Forelimb muscle (tissue), 1 donor: ENCODE results near the gene ETV1. TPM values are rescaled to one million over a fixed set of nuclear protein-coding genes. Genes with fewer than 3 reads are reported as not detected.

Experiments
- DNase-seq: peaks from one replicate; pipeline ENCODE4 v3.0.0-alpha.2; 2013; ENCODE audit warnings: low read depth
- polyA plus RNA-seq: library from polyadenylated mRNA; unstranded; fragments of 120-200 nt; gene quantifications from one replicate; pipeline ENCODE4 v1.2.1, GENCODE V29; 2013; ENCODE audit not compliant: insufficient read length

Gene ETV1
- polyA plus RNA-seq: 11.0 TPM

DNA sequence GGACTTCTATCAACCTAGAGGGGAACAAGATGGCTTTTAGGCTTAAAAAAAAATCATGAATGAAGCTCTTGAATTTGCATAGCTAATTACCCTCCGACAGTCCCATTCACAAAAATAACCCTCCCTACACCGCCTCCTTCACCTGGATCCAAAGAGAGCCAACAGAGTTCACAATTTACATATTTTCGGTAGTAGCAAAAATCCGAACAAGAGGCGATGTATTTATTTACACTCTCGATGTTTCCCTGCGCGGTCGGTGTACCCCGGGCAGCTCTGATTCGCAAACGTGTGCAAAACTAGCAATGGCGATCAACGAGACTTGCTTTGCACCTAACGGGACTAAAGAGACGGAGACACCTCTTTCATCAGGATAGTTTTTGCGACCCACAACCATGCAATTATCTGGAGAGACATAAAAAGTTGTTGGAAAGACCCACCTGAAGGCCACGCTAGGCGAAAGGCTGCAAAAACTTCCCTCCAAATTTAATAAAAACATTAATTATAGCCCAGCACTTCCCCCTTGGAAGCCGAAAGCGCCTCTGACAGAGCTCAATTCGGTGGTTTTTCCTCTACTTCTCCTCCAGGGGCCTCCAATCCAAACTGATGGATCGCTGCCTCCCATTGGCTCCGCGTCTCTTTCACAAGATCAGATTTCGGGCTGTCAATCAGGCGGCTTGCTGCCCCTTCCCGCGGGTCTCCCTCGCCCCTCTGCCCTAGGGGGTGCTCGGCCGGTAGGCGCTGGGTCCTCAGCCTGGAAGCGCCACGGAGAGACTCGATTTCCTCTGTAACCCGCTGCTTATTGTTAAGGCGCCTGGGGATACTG, at the start of gene ETV1:
ETV1 (minus strand) TSS at position 541 of the 823 bp plus-strand sequence. CDS start 614 bp downstream, outside the sequence.
- no peak for DNase-seq

DNA sequence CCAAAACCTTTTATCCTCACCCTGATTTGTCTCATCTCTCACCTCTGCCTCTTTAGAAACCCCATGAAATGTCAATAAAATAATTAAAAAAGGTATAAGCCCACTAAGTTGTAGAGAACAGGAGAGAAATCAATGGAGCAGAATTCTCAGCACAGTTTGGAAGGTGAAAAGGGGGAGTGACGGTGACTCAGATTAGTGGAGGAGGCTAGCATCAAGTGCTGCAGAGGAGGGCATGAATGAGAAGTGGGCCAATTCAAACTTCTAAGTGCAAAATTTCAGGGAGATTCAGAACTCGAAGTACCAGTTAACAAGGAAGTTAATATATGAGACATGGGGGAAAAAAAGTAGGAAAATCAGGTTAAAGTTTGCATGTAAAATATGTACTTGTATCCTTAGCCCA, 34.9 kb upstream of the ETV1 start:
- DNase-seq: no peak

DNA sequence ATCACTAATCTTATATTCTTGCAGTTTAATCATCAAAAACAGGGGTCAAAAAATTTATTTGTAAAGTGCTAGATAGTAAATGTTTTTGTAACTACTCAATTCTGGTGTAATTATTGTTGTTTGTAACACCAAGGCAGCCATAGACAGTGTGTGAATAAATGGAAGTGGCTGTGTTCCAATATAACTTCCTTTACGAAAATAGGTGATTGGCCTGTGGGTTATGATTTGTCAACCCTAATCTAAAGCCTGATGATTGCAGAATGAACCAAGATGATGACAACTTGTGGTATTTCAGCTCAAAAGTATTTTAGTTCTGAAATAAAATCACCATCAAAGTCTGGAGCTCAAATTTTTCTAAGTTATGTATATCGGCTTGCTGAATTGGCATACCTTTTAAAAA, 34.4 kb upstream of the ETV1 start:
- no peak for DNase-seq

DNA sequence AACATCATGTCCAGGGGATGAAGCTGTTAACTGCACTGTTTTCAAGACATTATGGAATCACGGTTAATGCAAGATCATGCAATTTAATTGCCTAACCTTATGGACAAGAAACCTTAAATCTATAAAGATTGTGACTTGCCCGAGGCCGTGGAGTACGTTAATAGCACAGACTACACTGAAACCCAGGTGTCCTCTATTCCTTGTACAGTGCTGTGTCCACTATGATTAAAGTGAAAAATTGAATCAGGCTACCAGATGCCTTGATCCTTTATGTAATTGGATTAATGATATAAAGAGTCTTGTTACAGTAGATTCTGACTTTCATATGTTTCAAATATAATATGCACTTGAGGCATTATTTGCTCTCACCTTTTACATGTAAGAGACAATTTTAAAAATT, 33.9 kb upstream of the ETV1 start:
- no peak for DNase-seq

DNA sequence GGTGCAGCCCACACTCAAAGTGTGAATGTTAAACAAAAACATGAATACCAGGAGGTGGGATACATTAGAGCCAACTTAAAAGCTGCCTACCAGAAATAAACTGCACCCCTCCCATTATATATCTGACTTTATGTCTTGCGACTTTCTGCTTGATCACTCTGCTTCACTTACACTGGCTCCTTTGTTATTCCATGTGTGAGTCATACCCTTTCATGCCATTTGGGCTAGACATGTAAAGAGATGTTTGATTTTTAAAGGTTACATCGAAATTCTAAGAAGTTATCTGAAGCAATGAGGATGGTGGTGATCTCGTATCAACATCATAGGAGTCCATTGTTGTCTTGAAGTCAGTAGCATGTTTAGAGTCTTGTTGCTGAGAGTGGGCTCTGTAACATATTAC, 31.6 kb upstream of the ETV1 start:
- DNase-seq: no peak

DNA sequence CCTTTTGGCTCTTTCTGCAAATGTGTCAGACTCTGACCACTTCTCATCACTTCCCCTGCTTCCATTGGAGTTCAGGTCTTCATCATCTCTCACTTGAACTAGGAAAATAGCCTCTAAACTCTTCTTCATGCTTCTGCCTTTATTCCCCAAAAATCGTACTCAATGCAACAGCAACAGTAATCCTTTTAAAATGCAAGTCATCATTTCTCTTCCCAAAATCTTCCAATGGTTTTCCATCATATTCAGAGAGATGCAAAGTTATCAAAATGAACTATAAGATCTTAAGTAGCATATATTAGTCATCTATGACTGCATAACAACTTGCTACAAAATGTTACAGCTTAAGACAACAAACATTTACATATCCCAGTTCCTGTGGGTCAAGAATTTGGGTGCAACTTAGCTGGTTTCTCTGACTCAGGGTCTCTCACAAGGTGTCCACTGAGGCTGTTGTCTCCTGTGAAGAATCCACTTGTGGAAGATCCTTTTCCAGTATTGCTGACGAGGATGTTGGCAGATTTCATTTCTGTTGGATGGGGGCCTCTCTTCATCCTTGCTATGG, 31.0 kb upstream of the ETV1 start:
- DNase-seq: no peak

DNA sequence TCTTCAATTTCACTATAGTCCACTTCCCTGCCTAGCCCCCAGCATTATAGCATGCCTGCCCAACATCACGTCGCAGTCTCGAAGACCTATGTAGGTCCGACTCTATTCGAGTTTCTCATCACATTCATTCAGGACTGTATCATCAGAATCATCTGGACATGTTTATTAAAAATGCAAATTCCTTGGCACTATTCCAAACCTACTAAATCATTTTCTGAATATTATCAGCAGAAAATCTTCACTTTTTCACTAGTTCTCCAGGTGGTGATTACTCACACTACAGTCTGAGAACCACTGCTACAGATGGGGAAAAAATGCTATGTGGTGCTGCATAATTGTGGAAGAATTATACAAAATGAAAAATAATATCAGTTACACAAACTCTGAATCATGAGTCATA, 29.3 kb upstream of the ETV1 start:
- DNase-seq: no peak

DNA sequence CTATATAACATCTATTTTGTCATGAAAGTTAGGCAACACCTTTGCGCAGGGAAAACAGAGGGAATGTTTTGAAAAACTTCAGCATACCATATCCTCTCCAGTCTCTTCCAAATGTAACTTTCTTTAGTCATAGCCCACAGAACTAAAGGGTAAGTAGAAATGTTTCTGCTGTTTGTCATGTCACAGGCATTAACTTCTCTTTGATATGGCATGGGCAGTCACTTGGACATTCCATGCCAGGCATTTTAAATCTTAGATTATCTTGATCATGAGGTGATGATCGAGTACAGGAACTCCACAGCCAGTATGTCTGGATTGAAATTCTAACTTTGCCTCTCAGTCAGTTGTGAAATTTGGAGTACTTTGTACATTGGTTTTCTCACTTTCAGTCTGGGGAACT, 27.5 kb upstream of the ETV1 start:
- no peak for DNase-seq

DNA sequence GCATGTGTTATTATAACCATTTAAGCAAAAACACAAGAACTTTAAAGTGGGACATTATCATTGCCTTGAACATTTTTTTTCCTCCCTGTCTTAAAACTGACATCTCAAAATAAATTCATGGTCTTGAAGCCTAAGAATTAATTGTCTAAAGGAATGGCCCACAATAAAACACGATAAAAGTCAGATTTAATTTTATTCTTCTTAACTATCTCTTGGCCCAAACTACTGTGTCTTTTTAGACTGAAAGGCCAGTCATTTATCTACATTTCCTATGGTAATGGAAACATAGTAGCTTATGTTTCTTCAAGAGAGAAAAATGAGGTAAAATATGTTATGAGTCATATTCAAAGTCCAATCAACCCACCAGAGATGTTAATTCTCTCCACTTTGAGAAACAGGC, 24.4 kb upstream of the ETV1 start:
- DNase-seq: no peak

DNA sequence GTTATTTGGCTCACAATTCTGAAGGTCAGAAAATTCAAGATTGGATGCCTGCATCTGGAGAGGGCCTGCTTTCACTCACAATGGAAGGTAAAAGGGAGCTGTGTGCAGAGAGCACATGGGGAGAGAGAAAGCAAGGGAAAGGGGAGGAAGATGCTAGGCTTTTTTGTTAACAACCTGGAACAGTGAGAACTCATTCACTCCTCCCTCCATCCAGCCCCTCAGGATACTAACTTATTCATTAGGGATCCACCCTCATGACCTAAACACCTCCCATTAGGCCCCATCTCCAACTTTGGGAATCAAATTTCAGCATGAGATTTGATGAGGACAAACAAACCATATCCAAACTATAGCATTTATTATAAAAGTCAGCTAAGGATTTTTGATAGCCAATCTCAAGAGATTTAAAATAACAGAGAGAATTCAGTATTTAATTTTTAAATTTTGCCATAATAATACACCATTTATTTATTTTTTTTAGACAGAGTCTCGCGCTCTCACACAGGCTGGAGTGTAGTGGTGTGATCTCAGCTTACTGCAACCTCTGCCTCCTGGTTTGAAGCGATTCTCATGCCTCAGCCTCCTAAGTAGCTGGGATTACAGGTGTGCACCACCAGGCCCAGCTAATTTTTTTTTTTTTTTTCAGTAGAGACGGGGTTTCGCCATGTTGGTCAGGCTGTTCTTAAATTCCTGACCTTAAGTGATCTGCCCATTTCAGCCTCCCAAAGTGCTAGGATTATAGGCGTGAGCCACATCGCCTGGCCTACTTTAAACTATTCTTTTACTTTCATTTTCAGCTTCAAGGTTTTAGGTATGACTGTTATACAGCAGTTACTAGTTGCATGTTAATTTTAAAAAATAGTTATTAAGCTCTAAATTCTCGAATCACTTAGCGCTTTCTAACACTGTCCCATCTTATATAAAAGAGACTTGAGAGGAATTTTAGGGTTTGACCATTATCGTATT, 20.3 kb upstream of the ETV1 start:
- no peak for DNase-seq

DNA sequence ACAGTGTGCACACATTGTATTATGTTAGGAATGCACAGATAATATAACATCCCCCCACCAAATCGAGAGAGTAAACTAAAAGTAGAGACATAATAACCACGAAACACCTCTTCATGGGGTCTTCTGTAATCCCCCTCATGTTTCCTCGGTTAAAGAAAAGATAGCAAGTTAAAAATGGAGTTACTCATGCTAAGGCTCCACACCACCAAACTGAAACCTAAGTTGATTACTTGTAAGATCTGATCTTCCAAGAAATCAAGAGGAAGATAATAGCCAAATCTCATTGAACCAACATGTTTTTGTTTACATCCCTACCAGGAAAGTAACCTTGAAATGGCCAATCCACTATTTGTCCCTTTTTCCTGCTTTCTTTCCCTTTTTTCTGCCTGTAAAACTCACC, 11.7 kb upstream of the ETV1 start:
- no peak for DNase-seq

DNA sequence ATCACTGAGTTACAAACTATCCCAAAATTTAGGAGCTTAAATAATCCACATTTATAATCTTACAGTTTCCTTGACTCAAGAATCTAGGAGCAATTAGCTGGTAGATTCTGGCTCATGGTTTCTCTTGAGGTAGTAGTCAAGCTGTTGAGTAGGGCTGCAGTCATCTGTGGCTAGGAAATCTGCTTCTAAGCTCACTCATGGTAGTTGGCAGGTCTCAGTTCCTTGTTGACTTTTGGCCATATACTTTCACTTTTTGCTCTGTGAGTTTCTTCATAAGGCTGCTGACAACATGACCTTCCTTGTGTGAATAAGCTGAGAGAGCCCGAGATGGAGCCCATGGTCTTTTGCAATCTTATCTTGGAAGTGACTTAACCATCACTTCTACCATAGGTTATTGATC, 10.8 kb upstream of the ETV1 start:
- DNase-seq: no peak

DNA sequence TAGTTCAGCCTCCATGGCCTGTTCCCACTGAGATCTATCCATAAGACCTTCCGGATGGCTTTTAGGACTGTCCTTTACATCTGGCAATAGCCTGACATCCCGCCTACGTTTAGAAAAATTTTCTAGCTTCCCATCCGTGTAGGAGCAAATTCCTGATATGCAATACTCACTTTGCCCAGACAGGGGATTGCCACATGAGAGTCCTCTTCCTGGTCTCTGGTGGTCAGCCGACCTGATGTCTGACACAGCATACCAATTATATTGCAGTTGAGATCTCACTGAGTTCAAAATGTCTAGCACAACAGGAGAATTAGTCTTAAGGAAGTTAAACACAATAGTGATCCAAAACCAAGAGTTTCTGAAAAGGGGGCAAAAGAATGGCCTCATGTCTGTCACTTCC, 9.4 kb upstream of the ETV1 start:
- DNase-seq: no peak

DNA sequence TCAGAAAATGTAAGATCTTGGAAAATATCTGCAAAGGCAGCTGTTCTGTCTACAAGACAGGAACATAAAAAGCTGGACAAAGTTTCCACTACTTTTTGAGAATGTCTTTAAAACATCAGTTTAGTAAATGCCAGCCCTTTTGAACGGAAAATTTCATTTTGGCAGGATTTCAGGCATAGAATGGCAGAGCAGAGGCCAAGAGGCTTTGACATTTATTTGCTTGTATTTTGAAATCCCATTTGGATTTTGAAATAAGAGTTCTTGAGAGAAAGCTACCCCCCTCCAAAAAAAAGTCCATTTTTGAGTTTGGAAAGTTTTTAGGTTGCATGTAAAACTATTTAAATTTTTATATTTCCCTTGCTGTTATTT, 3.1 kb upstream of the ETV1 start:
- no peak for DNase-seq

DNA sequence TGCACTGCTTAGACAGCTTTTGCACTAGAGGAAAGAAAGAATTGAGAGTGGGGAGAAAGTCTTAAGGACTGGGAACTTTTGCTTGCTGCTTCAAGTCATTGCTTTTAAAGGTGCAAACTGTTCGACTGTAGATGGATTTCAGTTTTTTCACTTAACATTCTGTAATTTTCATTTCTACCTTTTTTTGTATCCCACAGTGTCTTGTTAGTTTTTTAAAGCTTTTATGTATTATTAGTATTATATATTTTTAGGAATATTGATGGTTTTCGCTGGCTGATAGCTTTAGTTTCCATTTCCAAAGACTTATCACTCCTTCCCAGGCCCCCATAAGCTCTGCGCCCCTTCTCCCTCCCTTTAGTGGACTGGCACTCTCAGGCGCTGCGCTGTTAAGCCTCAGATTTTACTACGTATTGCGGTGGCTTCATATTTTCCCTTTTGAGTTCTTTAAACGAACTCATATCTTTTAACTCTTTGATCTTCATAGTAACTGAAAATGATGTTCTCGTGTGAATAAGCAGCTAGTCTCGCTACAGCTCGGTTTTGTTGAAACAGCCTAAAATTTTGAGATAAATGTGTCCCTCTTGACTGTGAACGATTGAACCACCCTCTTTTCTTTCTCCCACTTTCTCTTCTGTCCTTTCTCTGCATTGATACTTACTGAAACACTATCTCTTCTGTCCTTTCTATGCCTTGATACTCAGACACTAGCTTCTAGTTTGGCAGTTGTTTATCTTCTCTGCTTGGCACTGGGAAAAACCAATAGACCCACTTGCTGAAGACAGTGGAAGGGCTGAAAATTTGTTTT, 2.5 kb upstream of the ETV1 start:
- no peak for DNase-seq

DNA sequence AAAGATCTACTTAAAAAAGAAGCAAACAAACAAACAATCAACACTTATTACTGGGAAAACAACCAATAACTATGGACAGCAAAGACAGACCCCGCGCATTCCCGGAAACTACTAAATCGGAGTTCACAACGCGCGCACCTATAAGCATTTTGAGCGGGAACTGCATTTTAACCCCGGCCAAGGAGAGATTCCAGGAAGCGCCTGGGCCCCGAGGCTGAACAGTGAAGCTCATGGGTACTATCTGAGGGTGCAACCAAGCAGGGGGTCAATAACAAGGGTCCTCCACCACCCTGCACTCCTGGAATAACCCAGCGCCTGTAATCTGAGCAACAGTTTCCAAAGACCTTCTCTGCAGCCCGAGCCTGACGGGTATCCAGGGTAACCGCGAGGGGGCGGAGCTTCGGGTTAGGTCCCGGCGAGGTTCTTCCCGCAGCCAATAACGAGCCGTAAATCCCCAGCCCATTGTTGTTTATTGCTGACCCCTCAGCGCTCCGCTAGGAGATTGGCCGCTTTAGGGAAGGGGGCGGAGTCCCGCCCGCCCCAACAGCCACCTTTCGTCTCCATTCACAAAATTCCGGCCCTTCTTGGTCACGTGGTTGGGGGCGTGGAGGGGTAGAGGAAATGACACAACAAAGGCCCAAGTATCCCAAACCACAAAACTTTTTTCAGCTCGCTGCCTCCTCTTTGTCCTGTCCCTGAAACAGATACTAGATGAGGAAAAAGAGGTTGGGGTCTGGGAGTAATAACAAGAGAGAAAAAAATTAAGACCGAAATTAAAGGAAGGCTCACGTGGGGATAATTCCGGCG, 1.7 kb upstream of the ETV1 start:
- peak; percentile 98 for DNase-seq

DNA sequence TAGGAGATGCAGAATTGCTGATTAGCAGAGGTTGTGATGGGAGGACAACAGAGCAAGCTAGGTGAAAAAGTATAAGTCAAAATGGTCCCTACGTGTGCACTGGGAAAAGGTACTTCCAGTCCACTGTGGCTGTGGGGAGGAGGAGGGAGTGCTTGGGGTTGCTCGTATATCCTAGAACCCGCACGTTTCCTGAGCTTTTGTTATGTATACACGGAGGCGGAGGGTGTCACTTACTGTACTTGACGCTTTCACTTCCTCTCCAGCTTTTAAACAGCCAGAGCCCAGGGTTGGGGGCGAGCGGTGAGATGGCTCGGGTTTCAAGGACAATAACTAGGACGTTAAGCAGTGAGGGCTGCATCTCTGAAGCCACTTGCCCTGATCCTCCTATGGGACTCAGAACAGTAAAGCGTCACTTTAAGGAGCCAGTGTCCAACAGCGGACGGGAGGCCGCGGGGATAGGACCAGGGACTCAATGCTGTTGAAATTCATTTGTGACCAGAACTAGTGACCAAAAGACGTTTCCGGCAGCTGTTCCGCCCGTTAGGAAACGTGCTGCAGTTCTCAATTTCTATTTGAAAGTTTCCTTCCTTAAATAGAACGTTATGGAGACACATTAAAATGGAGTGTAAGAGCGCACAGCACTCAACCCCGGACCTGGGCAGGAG, 985 bp upstream of the ETV1 start:
- DNase-seq: no peak

DNA sequence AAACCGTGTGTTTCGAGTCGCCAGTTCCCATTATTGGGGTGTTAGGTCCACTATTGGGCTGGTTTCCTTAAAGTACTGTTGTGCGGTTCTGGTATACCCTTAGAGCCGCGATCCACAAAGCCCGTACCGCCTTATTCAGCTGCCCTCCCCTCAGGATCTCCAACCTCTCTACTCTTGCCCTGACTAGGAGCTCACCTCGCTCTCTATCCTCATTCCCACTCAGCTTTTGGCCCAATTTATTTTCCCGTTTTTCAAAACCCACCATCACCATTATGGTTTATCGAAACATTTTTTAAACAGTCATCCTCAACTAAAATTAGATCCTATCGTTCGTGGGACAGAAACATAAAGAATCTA, 461 bp upstream of the ETV1 start:
- DNase-seq: no peak

DNA sequence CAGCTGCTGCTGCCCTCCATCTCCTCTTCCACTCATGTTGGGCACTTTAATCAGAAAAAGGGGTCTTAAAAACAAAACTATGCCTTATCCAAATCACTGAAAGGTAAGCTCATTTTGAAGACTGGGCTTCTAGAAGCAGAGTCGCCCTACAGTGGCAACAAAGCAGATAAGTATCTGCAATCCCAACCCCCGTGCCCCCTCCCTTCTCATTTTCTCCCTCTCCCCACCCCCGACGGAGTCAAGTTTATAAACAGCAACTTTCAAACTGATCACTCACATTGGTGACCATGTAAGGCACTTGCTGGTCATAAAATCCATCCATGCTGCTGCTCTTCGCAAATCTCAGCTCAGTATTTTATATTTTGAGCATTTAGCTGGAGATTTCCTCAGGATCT, 738 bp downstream of the ETV1 start:
- DNase-seq: no peak

DNA sequence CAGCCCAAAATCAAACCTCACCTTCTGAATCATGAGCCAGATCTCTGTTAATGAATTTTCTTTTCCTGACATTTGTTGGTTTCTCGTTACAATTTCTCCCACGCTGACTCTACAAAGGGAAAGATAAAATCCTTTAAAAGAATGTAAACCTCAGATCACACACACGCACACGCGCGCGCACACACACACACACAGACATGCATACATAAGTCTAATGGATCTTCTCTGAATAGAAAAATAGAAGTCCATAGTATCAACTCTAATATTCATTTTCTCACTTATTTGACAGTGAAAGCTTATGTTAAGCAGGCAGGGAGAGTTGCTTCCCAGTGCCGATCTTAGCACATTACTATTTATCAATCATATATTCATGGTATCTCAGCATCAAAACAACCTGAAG, 1.4 kb downstream of the ETV1 start:
- DNase-seq: no peak
